Skin of body (tissue), 2 donors: ENCODE results near the gene SLC36A3. TPM values are rescaled to one million over a fixed set of nuclear protein-coding genes. Genes with fewer than 3 reads are reported as not detected.
"Not testable (repeated sequence)": the region's sequence is repeated elsewhere in the genome, so short reads cannot be mapped to it uniquely, and the experiment has no call there.

Source experiments
- DNase-seq: peaks from one replicate; lab custom pipeline; 2025; lab: John Stamatoyannopoulos, UW
- total RNA-seq: library from RNA; depleted of rRNA; stranded (reverse); fragments of >200 nt; gene quantifications from one replicate; pipeline ENCODE4 v1.2.3, GENCODE V29; 2014

SLC36A3 gene
- not detected for total RNA-seq

DNA sequence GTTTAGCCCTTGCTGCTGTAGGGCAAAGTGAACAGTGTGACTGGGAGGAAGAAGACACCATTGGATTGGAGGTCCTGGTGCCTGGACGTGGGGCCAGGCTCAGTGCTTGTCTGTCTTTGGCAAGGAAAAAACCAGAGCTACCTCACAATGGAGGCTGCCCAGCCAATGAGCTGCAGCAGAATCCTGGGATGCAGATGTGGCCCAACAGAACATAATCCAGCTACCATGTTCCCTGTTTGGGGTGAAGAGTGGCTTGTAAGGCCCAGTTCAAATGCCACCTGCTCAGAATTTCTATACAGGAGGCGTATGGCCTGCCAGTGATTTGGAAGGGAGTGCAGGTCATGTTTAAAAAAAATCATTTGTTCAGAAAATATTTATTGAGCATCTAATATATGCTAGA lies at the start of gene SLC36A3:
Gene SLC36A3 (minus strand): TSS at position 101 of the 400 bp plus-strand sequence. CDS start 412 bp downstream, outside the sequence.
- no peak for DNase-seq

DNA sequence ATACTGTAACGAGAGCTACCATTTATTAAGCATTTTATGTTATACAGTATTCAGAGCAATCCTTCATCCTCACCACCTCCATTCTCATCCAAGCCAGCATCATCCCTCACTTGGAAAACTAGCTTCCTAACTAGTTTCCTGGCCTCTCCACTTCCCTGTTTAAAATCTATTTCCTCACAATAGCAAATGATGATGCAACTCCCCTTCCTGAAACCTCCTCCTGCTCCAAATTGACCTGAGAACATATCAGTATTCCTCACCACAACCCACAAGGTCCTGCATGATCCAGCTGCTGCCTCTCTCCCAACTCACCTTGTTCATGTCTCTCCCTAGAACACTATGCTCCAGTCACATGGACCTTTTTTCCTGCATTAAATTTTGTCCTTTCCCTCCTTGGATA lies 48.1 kb upstream of the SLC36A3 start:
- DNase-seq, result no peak

DNA sequence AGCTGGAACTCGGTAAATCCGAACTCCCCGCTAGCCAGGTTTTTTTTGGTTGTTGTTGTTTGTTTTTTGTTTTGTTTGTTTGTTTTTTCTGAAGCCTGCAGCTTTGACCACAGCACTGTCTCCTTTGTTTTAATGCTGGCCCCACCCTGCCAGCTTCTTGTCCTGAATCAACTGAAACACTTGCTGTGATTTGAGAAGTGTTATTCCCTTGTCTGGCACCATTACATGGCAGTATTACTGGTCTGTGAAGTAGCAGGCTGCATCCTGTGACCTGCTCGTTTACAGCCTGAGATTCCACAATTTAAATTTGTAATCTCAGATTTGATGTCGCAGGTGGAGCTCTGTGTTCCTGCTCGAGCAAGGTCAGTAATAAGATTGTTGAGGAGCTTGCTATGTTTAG lies 45.2 kb upstream of the SLC36A3 start:
- no peak for DNase-seq

DNA sequence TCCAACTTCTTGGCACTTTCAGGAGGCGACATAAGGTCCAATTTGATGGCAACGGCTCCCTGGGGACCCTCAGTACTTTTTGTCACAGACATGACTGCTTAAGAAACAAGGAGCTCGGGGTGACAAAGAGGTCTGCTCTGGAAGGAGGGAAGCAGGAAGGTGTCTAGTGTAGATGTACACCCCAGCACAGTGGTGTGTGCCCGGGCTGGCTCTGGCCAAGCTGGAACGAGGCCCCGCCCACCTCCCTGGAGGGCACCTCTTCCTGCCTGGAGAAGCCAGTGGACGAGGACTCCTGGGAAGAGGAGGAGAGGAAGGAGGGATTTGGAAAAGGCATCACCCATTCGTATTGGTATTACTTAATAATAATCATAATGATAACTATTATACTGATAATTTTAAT lies 43.8 kb upstream of the SLC36A3 start, which contains the start of gene SLC36A2:
Gene SLC36A2 (minus strand): TSS at position 191 of the 400 bp plus-strand sequence. CDS start 99 bp downstream, at position 92.
- DNase-seq, result no peak

DNA sequence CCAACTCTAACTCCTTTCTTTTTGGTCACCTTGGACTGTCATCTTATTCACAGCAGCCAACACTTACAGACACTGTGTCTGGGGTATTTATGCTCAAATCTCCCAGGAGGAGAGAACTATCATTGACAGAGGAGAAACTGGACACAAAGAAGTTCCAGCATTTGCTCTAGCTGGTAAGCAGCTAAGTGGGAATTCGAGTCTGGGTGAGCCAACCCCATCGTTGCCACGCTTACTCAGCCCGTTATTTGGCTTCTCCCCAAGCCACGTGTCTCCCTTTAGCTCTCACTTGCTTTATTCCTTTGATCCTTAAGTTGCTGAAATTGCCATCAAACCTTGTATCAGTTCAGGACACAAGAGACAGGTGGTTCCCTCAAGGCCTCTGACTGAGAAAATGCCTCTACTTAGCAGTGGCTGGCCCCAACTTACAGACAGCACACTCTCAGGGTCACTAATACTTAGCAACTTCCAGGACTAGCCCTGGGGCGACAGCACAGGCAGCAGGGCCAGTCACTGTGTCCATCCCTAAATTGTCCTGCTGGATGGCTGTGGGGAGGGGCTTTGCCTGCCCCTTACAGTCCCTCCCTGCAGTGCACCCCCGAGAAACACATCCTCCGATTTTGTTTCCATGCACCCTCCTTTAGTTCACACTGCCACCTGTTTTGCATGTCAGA lies 42.4 kb upstream of the SLC36A3 start:
- DNase-seq, result no peak

DNA sequence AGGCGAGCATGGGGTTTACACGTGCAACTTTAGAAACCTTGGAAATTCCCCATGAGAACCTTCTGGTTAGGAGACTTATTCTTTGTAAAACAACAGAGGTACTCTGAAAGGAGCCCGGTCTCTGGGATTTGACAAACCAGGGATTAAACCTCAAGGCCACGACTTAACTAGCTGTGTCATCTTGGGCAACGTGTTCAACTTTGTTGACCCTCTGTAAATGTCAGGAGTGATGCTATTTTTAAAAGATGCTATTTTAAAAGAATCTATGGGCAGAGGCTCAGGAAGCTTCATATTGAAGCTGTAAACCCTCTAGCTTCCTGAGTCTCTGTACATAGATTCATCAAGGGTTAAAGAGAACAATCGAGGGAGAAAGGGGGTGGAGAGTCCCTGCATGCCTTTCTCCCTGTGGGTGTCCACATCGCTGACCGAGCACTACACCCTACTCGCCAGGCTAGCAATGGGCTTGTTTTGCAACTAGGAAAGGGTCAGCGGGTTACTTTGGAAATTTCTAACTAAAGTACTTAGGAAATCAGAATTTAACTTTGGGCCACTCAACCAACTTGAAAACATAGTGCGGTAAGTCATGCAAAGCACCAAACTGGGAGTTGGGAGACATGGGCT lies 41.7 kb upstream of the SLC36A3 start:
- DNase-seq, result no peak

DNA sequence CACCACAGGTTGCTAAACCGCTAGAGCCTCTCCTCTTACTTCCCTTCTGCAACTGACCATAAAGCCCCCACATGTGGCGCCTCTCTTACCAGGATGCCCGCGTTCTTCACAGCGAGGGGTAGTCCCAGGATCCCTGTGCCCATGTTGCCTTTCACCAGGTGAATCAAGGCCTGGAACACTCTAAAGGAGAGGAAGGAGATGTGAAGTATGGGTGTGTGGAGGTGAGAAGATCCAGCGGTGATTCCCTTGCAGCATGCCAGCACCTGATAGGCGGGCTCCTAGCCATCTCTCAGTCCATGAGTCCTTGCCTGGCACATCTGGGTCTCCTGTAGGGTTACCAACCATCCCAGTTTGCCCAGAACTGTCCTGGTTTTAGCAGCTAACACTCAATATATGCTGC lies 40.5 kb upstream of the SLC36A3 start:
- DNase-seq, result no peak

DNA sequence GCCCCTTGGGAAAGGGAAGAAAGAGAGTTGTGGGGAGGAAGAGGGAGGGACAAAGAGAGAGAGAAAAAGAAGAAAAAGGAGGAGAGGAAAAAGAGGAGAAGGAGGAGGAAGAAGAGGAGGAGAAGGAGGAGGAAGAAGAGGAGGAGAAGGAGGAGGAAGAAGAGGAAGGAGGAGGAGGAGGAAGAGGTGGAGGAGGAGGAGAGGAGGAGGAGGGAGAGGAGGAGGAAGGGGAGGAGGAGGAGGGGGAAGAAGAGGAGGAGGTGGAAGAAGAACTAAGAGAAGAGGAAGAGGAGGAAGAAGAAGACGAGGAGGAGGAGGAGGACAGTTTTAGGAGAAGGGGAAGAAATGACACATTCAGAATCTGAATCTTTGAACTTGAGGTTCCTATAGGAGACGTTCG lies 36.4 kb upstream of the SLC36A3 start:
- DNase-seq, result no peak

DNA sequence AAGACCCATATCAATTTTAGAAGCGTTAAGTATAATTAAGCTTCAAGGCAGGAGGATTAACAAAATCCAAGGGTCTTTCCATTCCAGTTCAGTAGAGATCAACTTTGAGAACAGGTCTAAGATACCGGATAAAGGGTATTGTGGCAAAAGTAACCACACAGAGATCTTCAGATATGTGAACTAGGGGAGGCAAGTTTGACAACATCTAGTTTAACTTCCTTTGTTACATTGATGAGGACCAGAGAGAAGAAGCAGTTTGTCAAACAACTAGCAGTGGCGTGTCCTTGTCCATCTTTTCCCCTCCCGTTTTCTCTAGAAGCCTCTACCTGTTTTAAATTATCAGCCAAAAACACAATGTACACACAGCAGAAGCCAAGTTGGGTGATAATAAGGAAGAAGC lies 35.2 kb upstream of the SLC36A3 start:
- DNase-seq, result no peak

DNA sequence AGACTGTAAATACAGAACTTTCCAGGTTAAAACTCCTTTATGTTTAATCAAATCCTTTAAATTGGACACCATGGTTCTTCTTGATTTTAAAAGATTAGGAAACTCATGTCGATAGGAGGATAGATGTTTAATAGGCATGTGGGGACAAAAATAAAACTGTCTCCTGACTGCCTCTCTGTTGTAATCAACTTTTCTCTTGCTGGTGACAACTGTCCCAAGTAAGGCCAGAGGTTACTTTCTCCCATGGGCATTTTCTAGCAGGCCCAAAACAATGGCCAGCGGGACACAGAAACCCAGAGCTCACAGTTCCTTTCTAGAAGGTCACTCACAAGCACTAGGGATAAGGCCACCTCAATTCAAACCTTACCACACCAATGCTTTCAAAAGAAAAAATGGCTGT lies 29.3 kb upstream of the SLC36A3 start:
- no peak for DNase-seq

DNA sequence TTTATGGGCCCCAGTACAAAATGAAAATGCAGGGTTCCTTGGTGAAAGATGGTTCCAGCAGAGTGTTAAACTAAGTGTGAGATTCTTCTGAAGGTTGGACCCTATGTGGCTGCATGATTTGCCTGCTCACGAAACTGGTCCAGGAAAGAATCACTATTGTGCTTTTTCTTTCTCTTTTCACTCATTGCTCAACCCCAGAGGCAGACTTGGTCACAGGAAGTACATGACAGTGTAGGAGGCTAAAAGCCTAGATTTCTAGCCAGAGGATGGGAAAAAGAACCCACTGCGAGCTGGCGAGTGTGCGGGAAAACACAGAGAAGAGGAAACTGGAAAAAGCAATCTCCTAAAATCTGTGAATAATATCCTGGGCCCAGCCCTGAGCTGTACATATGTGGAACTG lies 25.2 kb upstream of the SLC36A3 start:
- no peak for DNase-seq

DNA sequence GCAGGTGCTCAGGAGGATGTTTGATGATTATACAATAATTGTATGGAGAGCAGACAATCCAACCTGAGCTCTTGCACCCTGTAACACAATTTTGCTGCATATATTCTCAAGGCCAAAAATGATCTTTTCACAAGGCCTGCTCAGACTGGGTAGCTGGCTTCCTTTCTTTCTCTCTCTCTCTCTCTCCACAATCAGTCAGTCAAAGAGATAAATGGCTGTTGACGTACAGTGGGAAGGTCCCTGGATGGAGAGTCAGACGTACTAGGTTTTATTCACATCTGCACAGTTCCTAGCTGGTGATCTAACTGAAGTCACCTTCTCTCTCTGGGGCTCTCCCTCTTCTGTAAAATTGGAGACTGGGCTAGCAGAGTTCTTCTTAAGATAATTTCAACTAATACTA lies 24.0 kb upstream of the SLC36A3 start:
- no peak for DNase-seq

DNA sequence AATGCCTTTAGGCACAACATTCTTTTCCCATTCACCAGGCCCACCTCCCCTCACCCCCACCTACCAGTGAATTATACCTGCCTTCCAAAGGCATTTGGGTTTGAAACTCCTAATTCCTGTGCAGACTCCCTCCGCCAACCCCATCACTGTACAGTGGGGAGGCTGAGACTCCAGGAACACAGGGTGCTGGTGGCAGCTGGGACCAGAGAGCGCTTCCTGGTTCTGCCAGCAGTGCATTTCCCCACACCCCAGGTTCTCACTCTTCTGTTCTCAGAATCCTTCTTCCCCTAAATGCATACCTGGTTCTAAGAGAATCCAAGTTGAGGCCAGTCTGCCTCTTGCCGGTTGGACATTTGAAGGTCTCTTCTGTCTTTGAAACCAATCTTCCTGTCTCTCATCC lies 22.7 kb upstream of the SLC36A3 start:
- DNase-seq, result no peak

DNA sequence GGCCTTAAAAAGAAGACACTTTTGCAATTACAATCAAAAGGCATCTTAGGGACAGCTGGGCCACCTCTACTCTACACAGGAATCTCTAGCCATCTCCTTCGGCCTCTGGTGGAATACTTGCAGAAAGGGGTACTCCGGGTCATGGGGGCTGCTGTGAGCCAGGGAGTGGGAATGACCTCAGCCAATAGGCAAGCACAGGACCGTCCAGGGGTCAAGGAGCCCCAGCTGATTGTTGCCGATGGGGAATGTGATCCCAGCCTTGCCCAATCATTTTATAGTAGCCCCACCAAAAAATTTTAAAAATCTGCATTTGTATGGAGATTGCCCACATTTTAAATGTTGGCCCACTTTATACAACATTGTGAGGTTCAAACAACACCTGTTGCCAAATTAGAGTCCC lies 16.9 kb upstream of the SLC36A3 start:
- DNase-seq, result no peak

DNA sequence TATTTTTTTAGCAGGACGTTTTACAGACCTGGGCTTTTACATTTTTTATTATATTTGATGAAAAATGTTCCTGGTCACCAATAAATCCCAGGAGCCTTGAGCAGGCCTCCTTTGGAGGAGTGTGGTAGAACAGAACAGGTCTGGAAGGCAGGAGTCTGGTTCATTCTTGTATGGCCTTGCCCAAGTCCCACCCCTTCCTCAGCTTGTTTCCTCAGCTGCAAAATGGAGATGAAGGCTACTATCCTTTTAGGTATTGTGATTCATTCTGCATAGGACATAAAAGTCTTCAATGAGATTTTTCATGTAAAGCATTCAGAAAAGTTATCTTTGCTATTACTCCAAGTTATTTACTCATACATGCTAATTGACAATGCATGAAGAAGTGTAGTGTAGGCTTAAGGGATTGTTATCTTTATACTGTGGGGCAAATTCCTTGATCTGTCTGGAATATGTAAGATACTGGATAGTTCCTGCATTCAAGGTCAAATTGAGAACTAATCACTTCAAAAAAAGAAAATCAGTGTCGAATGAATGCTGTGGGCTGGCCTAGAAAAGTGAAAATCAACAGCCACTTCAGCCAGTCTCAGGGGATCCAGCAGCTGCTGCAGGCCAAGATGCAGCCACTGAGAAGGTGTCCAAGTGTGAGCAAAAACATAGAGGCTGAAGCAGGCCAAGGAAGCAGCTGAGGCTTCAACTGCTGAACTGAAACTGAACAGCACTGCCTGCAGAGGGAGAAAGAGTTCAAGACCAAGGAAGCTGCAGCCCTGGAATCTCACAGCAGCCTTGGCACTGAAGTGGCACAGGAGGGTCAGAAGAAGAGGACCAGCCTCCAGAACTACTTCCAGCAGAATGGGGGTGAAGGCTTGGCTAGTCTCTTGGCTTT lies 15.5 kb upstream of the SLC36A3 start:
- no peak for DNase-seq

DNA sequence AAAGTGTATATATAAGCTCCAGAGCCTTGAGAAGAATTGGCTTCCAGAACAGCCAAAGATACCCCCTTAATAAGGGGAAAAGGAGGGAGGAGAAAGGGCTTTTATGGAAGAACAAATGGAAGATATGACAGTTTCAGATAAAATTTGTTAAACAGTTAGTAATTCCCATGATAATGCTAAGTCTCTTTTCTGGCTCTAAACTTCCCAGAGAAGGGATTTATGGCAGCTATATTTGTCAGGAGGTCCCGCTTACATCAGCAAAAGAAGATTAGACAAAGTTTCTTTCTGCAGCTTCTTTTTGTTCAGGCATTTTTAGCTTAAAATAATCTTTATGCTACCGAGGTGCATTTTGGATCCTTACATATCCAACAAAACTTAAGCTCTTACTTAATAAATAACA lies 14.3 kb upstream of the SLC36A3 start:
- no peak for DNase-seq

DNA sequence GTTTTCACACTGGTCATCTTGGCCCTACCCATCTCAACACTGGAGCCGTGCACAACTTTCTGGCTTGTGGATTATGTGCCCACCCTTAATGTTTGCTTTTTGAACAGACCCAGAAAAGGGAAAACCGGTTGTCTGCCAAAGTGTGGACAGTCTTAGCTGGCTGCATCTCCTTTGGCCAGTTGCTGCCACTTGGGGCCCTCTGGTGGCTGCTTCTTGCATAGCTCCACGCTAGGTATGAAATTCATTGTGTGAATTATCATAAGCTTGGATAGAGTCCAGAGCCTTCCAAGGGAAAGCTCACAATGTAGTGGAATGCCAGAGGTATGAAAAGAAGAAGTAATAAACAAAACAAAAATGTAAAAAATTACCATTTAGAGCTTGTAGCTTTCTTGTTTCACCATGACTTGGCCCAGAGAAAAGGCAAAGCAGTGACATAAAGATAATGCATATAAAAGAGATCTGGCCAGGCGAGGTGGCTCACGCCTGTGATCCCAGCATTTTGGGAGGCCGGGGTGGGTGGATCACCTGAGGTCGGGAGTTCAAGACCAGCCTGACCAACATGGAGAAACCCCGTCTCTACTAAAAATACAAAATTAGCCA lies 12.5 kb upstream of the SLC36A3 start:
- peak; percentile 13 for DNase-seq

DNA sequence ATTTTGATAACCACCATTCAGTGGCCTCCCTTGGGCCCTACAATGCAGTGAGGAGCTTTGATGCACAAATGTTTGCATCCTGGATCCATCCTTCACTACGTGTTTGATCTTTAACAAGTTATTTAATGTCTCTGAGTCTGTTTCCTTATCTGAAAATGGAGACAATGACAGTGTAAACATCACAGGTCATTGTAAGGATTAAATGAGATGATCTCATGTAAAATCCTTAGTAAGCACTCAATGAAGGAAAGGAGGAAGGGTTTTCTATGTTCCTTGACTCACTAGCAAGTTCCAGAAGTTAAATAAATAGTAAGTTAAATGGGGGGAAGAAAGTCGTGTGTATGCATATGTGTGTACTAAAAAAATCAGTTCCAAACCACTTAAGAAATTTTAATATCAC lies 9.8 kb upstream of the SLC36A3 start:
- no peak for DNase-seq

DNA sequence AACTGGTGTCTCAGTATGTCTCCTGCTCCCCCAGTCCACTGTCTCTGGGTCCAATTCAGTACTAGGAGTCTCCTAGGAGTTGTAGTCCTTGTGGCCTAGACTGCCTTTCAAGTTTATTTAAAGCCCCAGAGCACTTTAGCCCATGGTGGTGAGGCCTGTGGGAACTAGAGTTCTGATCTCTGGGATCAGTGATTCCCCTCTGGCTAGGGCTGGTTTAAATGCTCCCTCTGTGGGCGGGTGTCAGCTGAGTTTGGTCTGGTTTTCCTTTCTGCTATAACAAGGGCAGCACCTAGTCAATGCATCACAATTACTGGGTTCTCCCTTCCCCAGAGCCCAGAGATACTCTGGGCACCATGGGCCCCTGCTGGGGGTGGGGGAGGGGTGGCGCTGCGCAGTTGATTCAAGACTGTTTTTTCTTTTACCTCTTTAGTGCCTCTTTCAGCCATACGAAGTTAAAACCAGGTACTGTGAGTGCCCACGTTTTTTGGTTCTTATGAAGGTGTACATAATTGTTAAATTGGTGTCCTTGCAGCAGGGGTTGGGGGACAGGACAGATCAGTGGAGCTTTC lies 9.3 kb upstream of the SLC36A3 start:
- no peak for DNase-seq

DNA sequence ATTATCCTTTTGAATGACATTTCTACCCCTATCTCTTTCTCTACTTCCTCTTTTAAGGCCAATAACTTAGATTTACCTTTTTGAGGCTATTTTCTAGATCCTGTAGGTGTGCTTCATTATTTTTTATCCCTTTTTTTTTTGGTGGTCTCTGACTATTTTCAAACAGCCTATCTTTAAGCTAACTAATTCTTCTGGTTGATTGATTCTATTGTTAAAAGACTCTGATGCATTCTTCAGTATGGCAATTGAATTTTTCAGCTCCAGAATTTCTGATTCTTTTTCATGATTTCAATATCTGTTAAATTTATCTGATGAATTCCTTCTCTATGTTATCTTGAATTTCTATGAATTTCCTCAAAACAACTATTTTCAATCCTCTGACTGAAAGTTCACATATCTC lies 7.4 kb upstream of the SLC36A3 start:
- DNase-seq, result no peak

DNA sequence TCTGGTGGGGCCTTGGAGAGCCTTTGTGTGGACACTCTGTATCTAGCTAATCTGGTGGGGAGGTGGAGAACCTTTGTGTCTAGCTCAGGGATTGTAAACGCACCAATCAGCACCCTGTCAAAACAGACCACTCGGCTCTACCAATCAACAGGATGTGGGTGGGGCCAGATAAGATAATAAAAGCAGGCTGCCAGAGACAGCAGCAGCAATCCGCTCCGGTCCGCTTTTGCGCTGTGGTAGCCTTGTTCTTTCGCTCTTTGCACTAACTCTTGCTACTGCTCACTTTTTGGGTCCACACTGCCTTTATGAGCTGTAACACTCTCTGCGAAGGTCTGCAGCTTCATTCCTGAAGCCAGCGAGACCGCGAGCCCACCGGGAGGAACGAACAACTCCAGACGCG lies 6.3 kb upstream of the SLC36A3 start:
- not testable (repeated sequence) for DNase-seq

DNA sequence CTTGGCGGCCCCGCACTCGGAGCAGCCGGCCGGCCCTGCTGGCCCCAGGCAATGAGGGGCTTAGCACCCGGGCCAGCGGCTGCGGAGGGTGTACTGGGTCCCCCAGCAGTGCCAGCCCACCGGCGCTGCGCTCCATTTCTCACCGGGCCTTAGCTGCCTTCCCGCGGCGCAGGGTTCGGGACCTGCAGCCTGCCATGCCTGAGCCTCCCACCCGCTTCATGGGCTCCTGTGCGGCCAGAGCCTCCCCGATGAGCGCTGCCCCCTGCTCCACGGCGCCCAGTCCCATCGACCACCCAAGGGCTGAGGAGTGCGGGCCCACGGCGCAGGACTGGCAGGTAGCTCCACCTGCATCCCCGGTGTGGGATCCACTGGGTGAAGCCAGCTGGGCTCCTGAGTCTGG lies 5.7 kb upstream of the SLC36A3 start:
- not testable (repeated sequence) for DNase-seq
